GM12873 (cell line): ENCODE data around the gene TFDP3.

Source experiments
- TF ChIP-seq, protein P1 (sequence below): IDR thresholded peaks from 2 replicates; pipeline ENCODE4 v1.5.1; 2012; ENCODE audit warnings: low read depth, mild to moderate bottlenecking, moderate library complexity, low read length, control low read depth; ENCODE audit not compliant: insufficient read depth; ENCODE audit errors: missing control alignments

TFDP3 gene

DNA sequence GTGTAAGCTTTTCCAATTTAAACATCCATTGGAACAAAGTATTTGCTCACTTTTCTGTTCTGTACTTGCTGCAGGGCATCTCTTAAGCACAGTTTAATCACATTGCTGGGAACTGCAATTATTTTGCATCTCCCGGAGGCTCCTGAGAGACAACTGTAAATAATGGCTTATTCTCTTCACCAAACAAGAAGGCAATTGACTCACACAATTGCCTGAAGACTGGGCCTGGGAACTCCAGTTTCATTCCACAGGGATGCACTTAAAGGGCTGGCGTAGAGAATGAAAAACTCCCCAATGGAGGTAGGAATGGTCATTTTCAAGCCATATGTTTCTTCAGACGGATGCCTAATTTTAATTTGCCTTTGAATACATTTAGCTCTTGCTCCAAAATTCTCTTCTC lies 29.5 kb downstream of the TFDP3 start:
- TF ChIP-seq, protein P1, sequence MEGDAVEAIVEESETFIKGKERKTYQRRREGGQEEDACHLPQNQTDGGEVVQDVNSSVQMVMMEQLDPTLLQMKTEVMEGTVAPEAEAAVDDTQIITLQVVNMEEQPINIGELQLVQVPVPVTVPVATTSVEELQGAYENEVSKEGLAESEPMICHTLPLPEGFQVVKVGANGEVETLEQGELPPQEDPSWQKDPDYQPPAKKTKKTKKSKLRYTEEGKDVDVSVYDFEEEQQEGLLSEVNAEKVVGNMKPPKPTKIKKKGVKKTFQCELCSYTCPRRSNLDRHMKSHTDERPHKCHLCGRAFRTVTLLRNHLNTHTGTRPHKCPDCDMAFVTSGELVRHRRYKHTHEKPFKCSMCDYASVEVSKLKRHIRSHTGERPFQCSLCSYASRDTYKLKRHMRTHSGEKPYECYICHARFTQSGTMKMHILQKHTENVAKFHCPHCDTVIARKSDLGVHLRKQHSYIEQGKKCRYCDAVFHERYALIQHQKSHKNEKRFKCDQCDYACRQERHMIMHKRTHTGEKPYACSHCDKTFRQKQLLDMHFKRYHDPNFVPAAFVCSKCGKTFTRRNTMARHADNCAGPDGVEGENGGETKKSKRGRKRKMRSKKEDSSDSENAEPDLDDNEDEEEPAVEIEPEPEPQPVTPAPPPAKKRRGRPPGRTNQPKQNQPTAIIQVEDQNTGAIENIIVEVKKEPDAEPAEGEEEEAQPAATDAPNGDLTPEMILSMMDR: no peak

DNA sequence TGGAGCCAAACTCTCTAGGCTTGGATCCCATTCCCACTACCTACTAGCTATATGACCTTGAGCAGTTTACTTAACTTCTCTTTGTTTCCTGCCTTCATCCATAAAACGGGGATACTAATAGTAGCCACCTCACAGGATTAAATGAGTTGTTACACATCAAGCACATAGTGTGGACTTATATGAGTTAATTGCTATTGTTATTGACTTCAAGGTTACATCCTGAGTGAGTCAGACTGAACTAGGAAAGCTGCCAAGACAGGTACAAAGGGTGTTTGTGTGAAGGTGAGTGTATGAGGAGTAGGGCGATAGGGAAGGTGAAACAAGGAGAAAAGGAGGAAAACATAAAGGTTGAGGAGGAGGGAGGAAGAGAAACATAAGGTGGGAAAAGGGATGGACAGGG lies 32.2 kb downstream of the TFDP3 start:
- TF ChIP-seq, protein P1: no peak

DNA sequence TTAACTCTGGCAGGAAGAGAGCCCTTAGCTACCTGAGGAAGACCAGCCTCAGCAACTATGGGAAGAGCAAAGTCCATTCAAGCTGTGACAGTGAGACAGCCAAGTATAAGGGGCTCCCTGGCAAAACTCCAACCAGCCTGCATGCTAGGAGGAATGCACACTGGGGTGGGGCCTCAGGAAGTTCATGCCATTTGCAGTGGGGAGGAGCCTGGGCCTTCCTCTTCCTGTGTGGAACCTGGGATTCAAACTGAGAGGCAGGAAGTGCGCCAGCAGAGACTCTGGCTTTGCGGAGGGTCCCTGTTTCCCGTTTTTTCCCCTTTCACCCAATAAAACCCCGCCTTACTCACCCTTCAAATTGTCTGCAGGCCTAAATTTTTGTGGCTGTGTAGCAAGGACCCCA lies 33.0 kb downstream of the TFDP3 start:
- TF ChIP-seq, protein P1: no peak

DNA sequence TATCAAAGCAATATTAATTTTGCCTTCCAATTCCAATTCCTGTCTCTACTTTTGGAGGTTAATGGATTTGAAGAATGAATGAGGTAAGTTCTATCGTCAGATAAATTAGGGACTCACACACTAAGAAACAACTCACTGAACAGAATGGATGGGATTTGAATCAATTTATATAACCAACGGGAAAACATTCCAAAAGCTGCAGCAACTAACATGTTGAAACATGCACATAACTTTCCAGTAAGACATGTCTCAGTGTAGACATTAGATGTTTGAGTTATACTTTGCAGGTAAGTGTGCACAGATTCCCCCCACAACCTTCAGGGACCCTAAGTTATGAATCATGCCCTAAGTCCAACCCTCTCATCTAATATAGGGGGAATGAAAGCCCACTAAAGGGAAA lies 34.3 kb downstream of the TFDP3 start:
- TF ChIP-seq, protein P1: no peak

DNA sequence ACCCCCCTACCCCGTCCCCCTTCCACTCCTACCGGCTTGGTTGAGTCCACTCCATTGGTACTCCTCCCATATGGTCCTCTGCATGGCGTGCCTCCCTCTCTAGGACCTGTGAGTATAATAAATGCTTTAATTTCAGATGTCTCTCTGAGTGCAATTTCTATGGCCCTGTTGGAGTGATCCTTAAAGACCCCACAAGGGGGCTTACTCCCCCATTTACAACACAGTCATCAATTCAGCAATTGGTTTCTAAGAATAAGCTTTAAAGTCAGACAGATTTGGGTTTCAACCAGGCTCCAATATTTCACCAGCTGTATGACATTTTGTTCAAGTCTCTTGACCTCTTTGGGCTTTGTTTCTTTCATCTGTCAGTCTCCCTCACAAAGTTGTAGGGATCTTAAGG lies 38.7 kb downstream of the TFDP3 start:
- TF ChIP-seq, protein P1: no peak

DNA sequence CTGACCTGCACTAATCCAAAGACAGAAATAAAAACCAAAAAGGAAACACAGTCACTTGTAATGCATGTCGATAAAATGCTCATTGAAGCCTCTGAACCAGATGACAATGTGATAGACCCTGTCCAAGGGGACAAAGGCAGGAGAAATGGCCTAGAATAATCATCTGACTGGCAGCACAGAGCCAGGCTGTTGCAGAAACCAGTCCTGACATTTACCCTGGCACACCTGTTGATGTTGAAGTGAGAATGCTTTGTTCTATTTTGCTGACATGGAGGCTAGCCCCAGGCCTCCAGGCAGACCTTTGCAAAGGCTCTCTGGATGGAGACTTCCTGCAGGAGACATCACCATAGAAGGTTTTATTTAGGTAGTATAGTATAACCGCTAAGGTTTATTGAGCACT lies 41.0 kb downstream of the TFDP3 start:
- TF ChIP-seq, protein P1: no peak

DNA sequence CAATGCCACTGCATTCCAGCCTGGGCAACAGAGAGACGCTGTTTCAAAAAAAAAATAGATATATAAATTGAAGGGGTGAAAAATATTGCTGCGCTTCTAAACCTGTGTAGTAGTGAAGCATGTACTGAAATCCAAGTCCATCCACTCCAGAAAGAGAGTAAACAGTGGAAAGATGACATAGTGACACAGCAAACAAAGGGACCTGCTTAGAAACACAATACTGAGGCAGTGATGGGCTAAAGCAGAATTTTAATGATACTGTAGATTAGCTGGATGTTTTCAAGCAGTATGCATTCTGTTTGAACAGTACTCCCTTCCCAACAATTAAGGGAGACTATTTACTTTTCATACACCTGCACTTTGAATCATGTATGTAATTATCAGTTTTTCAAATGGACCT lies 42.5 kb downstream of the TFDP3 start:
- TF ChIP-seq, protein P1: no peak
